H1 (cell line): ENCODE results near the gene NTRK2.

Source experiments
- EZH2 ChIP-seq: fragments of 200-600 bp; sonication (generic); IDR thresholded peaks from 2 replicates; pipeline ENCODE4 v1.7.1; 2012; ENCODE audit warnings: low read depth, mild to moderate bottlenecking, moderate library complexity, low read length, inconsistent platforms; ENCODE audit not compliant: severe bottlenecking
- HDAC2 ChIP-seq, 2 experiments: fragments of 300-600 bp in 1 of 2; sonication (generic) in 1 of 2; IDR thresholded peaks; 2 replicates each; pipeline ENCODE4 v1.6.1; 2011 to 2012; ENCODE audit warnings: low read depth in 2 of 2, low read length in 2 of 2, mild to moderate bottlenecking in 2 of 2, moderate library complexity in 2 of 2, borderline replicate concordance in 1 of 2, inconsistent platforms in 1 of 2
- JUND ChIP-seq: IDR thresholded peaks from 2 replicates; pipeline ENCODE4 v1.6.1; 2011; ENCODE audit warnings: mild to moderate bottlenecking, improper control_type of control experiment, low read length
- KDM1A ChIP-seq: fragments of 200-600, 300-600 bp; sonication (generic); IDR thresholded peaks from 2 replicates; pipeline ENCODE4 v1.7.1; 2016; ENCODE audit warnings: mild to moderate bottlenecking, low read length, borderline replicate concordance
- MAFK ChIP-seq: IDR thresholded peaks from 2 replicates; pipeline ENCODE4 v1.6.1; 2012; ENCODE audit warnings: low read depth, mild to moderate bottlenecking, improper control_type of control experiment, low read length
- NRF1 ChIP-seq: IDR thresholded peaks from 2 replicates; pipeline ENCODE4 v1.6.1; 2011; ENCODE audit warnings: mild to moderate bottlenecking, low read depth, low read length, improper control_type of control experiment
- SRF ChIP-seq: IDR thresholded peaks from 2 replicates; pipeline ENCODE4 v1.6.1; 2011; ENCODE audit warnings: mild to moderate bottlenecking, low read depth, low read length, moderate library complexity
- TF ChIP-seq, protein P1 (sequence below), 3 experiments: IDR thresholded peaks; 1 replicate in 2 of 3; 2 replicates in 1 of 3; pipeline versions ENCODE4 v1.5.1 to v1.6.1; 2011; ENCODE audit warnings: low read length in 3 of 3, mild to moderate bottlenecking in 3 of 3, inconsistent platforms in 2 of 3, low read depth in 1 of 3, moderate library complexity in 1 of 3; ENCODE audit not compliant: insufficient read depth in 1 of 3; ENCODE audit errors: control extremely low read depth in 1 of 3
- TF ChIP-seq, protein P2 (sequence below): IDR thresholded peaks from 2 replicates; pipeline ENCODE4 v1.6.1; 2011; ENCODE audit warnings: low read length, improper control_type of control experiment
- TF ChIP-seq, protein P3 (sequence below): IDR thresholded peaks from 2 replicates; pipeline ENCODE4 v1.6.1; 2012; ENCODE audit warnings: low read length, inconsistent platforms

DNA sequence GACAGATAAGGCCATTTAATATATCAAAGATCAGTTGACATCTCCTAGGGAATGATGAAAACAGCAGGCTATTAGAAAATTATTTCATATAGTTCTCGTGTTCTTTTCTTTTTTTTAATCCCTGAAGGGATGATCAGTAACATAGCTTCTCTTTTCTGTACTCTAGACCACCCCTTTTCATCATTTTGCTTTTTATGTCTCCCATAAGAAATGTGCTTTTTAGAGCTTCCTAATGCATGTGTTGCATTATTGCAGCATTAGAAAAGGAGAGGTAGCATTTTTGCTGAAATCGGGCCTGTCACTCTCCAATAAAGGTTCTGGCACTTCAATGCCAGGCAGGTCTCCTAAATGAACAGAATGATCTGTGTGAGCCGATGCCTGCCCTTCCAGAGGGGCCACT lies 143.3 kb downstream of the NTRK2 start:
- TF ChIP-seq, protein P1, sequence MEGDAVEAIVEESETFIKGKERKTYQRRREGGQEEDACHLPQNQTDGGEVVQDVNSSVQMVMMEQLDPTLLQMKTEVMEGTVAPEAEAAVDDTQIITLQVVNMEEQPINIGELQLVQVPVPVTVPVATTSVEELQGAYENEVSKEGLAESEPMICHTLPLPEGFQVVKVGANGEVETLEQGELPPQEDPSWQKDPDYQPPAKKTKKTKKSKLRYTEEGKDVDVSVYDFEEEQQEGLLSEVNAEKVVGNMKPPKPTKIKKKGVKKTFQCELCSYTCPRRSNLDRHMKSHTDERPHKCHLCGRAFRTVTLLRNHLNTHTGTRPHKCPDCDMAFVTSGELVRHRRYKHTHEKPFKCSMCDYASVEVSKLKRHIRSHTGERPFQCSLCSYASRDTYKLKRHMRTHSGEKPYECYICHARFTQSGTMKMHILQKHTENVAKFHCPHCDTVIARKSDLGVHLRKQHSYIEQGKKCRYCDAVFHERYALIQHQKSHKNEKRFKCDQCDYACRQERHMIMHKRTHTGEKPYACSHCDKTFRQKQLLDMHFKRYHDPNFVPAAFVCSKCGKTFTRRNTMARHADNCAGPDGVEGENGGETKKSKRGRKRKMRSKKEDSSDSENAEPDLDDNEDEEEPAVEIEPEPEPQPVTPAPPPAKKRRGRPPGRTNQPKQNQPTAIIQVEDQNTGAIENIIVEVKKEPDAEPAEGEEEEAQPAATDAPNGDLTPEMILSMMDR (IDR thresholded peaks at IDR 0.05; ENCODE audit: control extremely low read depth in 1 of 3, insufficient read depth in 1 of 3, low read depth in 1 of 3, low read length in 3 of 3) = no peak
- TF ChIP-seq EZH2 (no peak), HDAC2 (IDR thresholded peaks at IDR 0.05; ENCODE audit: borderline replicate concordance in 1 of 2, low read depth in 2 of 2, low read length in 2 of 2) (no peak), JUND (no peak), SRF (no peak), MAFK (no peak), NRF1 (no peak), KDM1A (no peak)
- TF ChIP-seq, protein P2, sequence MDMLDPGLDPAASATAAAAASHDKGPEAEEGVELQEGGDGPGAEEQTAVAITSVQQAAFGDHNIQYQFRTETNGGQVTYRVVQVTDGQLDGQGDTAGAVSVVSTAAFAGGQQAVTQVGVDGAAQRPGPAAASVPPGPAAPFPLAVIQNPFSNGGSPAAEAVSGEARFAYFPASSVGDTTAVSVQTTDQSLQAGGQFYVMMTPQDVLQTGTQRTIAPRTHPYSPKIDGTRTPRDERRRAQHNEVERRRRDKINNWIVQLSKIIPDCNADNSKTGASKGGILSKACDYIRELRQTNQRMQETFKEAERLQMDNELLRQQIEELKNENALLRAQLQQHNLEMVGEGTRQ = no peak
- TF ChIP-seq, protein P3, sequence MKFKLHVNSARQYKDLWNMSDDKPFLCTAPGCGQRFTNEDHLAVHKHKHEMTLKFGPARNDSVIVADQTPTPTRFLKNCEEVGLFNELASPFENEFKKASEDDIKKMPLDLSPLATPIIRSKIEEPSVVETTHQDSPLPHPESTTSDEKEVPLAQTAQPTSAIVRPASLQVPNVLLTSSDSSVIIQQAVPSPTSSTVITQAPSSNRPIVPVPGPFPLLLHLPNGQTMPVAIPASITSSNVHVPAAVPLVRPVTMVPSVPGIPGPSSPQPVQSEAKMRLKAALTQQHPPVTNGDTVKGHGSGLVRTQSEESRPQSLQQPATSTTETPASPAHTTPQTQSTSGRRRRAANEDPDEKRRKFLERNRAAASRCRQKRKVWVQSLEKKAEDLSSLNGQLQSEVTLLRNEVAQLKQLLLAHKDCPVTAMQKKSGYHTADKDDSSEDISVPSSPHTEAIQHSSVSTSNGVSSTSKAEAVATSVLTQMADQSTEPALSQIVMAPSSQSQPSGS = no peak
